Measurements from ENCODE around the gene SGIP1.
"Not testable (repeated sequence)": the region's sequence is repeated elsewhere in the genome, so short reads cannot be mapped to it uniquely, and the experiment has no call there.

The SGIP1 gene

DNA sequence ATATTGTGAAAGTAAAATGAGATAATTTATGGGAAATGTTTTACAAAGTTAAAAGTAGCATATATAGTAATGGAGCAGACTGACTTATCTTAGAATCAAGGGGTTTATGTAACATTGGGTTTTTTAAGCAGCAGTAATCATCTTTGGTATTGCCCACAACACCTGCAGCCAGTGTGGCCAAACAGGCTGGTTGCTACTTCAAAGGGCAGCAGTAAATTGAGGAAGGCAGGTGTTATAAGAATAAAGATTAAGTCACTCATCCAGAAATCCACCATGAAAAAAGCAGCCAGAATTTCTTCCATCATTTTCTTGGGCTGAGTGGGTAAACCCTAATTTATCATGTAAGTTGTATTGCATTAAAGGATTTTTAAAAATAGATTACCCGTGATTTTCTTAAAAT is 235.0 kb downstream of the SGIP1 start:
- DNase-seq (ENCODE audit: low spot score), result no peak

DNA sequence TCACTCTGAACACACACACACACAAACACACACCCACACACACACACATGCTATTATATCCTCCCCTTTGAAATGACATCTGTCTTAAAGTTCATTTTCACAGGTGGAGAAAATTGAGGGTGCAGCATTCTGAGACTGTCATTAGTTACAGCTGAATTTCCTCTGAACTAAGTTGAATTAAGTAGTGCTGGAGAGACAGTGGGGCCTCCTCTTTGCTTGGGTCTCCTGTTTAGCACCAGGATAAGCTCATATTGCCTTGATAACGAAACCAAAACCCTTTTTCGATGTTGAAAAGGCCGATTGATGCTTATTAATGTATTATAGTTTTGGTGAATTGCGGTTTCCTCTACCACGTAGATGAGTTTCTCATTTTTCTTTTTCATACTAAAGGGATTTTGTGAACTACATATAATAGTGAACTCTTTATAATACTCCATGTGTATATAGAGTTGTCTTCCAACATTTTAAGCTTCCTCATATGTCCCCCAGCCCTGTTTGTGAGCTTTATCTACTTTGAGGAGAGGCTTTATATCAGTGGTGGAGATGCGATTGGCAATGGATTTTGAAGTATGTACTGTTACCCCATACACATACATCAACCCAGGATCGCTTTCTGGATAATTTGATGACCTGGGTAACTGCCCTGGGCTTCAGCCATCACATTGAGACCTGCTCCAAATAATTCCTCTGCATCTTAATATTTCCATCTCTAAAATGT is 235.7 kb downstream of the SGIP1 start:
- no peak for DNase-seq (ENCODE audit: low spot score)

DNA sequence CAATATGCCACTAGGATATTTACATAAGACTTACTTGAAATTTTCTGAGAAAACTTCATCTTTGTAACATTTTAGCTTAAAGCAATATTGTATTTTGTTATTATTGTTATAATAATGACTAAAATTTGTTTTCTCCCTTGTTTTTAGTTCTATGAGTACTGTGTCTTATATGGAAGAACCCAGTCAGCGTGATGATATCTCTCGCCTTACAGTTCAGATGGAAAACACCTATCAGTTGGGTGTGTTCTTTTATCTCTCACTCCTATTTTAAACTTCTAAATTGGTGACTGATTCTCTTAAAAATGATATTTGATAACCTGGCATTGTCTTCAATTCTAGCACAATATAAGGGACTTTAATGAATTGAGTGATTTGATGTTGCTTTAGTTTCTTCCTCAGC is 236.3 kb downstream of the SGIP1 start:
- no peak for DNase-seq (ENCODE audit: low spot score)

DNA sequence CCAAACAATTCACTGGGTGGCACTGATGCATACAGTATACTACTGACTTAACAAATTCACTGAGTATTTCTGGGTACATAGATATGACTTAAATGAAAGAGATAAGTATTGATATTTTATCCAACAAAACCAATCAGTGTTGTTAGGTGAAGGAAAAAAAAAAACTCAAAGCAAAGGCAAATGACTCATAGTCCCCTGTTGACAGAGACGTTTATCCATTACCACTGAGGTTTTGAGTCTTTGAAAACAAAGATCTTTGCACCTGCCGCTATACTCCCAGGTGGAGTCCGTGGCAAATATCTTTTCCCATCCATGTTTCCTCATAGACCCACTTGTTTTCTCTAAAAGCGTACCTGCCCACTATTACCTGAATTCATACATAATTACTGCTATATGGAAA is 236.7 kb downstream of the SGIP1 start:
- no peak for DNase-seq (ENCODE audit: low spot score)

DNA sequence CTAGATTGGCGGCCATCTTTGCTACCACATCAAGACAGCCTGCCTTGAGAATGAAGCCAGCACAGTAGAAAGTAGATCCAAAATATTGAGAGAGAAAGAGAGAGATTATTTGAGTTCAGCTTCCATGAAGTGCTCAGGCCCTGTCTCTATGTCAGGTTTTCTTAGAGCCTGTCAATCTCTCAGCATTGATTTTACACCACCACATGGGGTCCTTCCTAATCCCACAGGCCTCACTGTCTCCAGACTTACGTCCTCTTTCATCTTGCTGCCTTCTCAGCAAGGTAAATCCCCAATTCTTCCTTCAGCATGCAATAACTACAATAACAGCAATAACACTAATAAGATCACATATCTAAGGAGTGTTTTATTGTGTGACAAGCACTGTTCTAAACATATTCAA is 239.3 kb downstream of the SGIP1 start:
- no peak for DNase-seq (ENCODE audit: low spot score)

DNA sequence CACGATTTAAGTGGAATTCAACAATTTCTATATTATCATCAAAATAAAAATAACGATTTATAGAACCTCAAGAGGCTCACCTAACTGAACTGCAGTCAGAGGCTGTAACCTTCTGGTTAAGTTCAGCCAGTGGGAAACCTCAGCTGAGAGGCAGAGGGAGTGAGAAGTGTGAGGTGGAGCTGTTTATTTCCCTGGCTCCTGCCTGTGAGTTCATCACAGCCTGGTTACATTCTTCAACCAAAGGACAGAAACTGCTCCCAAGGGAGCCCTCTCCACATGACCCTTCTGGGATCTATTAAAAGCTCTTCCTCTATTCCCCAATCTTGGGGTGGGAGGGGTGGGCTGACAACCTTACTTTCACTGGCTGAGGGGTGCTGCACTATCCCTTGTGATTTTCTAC is 240.5 kb downstream of the SGIP1 start:
- DNase-seq (ENCODE audit: low spot score), result no peak

DNA sequence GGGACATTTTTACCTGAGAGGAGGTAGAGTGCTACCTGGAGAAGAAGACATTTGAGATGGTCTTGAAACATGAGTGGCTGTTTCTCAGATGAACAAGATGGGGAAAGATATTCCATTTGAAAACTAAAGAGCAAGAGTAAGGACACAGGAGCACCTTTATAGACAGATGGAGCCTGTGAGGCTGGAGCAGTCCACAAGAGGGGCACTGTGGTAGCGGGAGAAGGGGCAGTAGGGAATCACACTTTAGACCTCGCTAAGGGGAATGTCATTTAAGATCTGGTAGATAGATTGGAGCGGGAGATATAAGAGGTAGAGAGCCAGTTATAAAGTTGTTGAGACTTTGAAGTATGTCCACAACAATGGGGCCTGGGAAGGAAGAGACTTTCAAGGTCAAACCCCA is 241.7 kb downstream of the SGIP1 start:
- DNase-seq (ENCODE audit: low spot score), result no peak

DNA sequence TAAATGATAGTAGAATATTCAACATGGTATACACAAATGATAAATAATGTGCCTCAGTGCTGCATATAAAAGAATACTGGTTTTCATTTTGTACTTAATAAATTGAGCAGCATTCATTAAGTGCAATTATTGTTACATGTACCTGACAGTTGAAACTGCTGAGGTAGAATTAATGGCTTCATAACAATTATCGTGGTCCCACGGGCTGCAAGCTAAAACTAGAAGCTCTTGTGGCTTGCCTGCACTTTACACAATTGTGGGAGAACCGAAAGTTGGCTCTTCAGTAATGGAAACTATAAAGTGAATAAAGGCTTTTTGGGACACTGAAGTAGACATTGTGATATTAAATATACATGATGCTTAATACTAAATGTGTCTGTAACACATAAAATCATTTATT is 243.9 kb downstream of the SGIP1 start:
- no peak for DNase-seq (ENCODE audit: low spot score)

DNA sequence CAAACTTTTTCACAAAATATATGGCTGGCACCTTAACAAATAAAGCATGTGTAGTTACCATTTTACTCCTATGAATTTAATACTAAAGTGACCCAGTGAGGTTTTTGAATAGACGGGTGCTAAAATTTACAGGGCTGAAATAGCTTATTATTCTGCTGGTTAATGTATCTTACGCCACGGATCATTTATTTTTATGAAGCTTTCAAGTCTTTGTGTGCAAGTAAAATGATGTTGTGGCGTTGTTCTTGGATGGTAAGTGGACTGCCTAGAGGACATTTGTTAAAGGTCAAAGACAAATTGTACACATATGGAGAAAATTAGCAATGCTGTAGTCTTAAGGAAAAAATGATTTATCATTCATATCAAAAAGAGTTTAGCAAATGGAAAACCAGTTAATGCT is 244.3 kb downstream of the SGIP1 start:
- DNase-seq (ENCODE audit: low spot score), result no peak

DNA sequence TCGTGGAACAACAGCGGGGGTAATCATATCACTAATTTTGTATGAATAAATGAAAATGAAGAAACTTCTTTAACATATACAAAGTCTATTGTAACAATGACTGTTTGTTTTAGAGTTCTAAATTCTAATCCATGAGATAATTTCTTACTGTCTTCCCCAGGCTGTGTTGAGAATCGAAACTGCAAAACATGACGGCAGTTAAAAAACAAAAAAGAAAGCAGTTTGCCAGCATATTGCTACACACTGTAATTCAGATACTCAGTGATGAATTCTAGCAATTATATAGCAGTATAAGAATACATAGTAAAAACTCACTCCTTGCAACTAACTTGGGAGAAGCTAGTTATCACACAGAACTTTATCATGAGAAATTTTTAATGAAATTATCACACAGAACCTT is 245.0 kb downstream of the SGIP1 start:
- no peak for DNase-seq (ENCODE audit: low spot score)

DNA sequence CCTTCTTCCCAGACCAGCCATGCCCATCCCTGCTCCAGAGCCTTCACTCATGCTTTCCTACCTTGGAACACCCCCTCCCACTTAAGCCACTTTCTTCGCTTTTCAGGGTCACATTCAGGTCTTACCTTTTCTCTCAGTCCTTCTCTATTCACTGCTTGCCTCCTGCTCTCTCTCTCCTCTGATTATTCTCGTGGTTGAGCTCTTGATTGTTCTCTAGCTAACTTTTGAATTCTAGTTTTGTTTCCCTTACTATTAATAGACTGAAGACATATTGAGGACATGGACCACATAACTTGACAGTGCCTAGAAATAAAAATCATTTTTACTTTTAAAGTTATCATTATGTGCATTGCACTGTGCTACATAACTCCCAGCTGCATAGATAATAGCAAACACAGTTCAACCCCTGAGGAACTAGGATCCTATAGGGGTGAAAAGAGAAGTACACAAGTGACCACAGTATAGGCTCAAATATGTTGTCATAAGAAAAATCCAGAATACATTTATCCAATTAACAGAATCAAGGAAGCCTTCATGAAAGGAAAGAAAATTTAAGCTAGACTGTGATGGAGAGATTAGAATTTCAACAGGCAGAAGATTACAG is 245.6 kb downstream of the SGIP1 start:
- DNase-seq (ENCODE audit: low spot score), result no peak

DNA sequence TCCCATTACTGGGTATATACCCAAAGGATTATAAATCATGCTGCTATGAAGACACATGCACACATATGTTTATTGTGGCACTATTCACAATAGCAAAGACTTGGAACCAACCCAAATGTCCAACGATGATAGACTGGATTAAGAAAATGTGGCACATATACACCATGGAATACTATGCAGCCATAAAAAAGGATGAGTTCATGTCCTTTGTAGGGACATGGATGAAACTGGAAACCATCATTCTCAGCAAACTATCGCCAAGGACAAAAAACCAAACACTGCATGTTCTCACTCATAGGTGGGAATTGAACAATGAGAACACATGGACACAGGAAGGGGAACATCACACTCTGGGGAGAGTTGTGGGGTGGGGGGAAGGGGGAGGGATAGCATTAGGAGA is 251.8 kb downstream of the SGIP1 start:
- not testable (repeated sequence) for DNase-seq (ENCODE audit: low spot score)

DNA sequence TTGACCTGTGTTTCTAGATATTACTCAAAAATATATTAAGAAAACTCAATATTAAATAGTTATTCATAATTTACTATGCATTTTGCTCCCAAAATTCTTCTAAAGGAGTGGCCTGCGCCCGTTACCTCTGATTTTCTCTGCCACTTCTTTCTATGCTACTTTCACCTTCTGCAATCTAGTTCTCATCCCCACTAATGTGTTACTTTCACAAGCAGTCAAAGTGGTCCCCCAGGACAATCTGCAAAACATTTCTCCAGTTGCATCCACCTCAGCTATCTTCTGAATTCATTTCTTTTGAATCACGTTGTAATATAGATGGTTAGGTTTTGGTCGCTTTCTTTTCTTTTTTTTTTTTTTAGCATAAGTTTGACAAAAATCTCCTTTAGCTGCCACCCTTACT is 253.7 kb downstream of the SGIP1 start:
- no peak for DNase-seq (ENCODE audit: low spot score)

DNA sequence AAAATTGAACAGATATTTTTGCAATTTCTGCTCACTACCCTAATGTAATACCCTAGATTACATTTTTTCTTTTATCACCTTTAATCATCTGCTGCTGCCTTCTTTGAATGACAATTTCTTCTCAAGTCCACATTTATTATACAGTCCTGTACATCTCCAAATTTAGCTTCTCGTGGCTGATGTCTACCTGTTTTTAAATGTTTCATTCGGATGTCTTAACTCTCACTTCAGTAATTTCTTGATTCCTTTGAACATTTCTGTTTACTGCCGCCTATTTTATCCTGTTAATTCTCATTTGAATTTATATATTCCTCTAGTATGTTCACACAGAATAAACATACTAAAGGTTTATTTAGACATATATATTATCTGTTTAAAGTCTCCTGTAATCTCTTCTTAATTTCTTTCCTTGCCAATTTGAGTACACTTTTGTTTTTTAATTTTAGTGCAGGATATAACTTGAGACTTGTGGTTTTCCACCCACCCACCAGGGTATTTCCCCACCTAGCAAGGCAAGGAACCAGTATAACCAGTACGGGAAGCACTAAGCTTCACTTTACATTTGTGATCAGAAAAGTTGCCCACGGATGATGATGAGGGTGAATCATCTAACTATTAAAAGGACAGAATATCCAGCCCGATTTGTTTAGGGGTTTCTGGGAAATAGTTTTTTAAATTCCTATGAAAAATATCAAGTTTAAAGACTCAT is 254.4 kb downstream of the SGIP1 start:
- DNase-seq (ENCODE audit: low spot score), result no peak

DNA sequence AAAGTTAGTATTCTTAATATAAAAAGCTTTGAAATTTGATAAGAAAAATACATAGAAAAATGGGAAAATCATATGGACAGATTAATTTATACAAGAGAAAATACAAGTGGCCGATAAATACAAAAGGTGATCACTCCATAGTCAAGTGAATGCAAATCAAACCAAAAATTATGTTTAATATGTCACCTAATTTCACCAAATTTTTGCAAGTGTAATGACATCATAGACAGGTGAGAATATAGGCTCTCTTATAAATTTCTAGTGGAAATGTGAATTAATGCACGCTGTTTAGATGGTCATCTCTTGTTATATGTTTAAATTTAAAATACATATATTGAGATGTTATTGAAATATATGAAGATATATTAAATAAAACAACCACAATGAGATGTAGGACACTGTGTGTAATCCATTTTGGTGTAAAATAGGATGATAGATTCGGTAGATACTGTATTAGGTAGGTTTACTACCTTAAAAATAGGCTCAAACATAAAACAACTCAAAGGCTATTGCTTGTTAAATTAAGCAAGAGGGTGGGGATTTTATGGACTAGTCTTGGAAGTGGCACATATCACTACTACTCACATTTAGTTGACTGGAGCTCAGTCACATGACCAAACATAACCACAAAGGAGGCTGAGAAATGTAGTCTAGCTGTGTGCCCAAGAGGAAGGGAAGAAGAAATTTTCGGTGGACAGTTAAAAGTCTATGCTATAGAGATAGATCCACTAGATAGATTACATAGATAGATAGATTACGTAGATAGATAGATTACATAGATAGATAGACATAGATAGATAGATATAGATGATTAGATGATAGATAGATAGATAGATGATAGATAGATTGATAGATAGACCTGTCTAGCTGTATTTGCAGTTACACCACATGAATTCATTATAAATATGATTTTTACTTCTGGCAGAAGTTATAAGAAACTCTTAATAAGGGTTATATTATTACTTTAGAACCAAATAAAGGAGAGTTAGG is 258.0 kb downstream of the SGIP1 start:
- no peak for DNase-seq (ENCODE audit: low spot score)

DNA sequence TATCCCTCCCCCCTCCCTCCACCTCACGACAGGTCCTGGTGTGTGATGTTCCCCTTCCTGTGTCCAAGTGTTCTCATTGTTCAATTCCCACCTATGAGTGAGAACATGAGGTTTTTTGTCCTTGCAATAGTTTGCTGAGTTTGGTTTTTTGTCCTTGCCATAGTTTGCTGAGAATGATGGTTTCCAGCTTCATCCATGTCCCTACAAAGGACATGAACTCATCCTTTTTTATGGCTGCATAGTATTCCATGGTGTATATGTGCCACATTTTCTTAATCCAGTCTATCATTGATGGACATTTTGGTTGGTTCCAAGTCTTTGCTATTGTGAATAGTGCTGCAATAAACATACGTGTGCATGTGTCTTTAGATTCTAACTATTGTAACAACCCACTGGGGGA is 261.9 kb downstream of the SGIP1 start:
- DNase-seq (ENCODE audit: low spot score), result not testable (repeated sequence)
